DMS79 (cell line): ENCODE data around the gene SLC35A4.

Source experiments
- DNase-seq: peaks from one replicate; lab custom pipeline; 2025; lab: John Stamatoyannopoulos, UW

Gene SLC35A4, protein sequence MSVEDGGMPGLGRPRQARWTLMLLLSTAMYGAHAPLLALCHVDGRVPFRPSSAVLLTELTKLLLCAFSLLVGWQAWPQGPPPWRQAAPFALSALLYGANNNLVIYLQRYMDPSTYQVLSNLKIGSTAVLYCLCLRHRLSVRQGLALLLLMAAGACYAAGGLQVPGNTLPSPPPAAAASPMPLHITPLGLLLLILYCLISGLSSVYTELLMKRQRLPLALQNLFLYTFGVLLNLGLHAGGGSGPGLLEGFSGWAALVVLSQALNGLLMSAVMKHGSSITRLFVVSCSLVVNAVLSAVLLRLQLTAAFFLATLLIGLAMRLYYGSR

DNA sequence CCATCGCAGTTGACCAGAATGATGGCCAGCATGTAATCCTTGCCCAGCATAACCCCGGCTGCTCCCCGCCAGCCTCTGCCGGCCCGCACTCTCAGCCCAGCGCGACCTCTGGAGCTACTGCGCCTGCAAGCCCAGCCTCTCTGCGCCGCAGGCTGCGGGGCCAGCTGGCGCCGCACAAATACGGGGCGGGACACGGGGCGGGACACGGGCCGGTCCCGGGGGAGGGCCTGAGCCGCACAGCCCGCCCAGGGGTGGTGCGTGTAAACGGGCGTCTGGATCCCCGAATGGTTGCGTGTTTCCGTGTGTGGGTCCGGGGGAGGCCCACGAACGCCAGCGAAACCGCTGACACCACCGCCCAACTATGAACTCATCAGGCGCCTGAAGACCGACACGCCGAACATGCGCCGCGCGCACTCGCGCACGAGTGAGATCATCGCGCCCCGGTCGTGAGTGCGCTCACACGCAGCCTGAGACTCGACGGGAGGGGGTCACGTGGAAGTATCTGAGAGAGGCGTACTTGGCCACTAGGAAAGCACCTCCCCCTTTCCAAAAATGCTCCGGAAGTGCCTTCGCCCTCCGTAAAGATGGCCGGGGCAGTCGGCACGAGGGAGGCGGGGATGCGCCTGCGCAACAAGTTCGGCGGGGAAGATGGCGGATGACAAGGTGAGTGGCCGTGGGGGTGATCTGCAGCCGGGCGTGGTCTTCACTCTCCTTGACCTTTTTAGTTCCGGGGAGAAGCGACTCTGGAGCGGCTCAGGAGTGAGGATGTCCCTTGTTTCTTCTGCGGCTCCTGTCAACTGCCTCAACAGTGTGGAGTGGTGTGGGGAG, at the start of gene SLC35A4, which contains the start of gene APBB3:
TSS of gene SLC35A4 (plus strand) at position 633 of the 828 bp plus-strand sequence. CDS start 2,342 bp downstream, outside the sequence.
TSS of gene APBB3 (minus strand) at position 403 of the 828 bp plus-strand sequence. CDS start at position 50, 353 bp downstream.
- peak; percentile 87 for DNase-seq

DNA sequence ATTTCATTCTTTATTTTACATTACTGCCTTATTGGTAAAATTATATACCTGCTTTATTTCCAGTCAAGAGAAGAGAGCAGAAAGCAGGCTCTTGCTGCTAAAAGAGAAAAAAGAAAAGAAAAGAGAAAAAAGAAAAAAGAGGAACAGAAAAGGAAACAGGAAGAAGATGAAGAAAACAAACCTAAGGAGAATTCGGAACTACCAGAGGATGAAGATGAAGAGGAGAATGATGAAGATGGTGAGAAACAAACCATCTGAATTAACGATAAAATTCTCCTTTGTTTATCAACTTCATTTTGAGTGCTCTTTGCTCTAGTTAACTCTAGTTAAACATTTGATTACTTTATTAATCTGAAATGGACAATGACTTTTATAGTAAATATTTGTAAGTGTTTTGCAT, 40.6 kb upstream of the SLC35A4 start:
- no peak for DNase-seq

DNA sequence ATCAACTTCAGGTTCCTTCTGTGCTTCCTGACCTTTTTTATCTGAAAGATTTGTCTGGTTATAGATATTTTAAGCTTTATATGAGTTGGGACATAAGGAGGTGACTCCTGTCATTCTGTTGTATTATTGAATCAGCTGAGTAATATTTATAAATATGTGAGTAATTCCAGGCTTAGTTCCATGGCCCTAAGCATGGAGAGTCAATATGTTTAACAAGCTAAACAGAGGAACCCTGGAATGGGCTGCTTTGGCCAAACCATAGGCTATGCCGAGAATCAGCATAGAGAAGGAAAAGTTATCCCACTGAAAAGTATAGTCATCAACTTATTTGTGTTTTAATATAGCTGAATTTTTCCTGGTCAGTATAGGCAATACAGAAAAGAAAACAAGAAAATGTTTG, 24.4 kb upstream of the SLC35A4 start:
- DNase-seq, result no peak

DNA sequence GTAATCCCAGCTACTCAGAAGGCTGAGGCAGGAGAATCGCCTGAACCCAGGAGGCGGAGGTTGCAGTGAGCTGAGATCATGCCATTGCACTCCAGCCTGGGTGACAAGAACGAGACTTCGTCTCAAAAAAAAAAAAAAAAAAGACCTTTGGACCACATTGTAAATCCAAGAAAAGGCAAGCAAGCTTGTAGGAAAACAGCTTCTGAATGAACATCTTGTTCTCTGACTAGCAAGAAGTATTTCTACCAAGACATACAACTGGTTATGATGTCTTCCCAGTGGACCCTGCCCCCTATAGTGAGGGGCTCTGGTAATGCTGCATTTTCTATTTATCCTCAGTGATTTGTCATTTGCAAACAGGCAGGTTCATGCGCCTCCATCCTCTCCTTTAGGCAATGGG, 21.7 kb upstream of the SLC35A4 start:
- no peak for DNase-seq

DNA sequence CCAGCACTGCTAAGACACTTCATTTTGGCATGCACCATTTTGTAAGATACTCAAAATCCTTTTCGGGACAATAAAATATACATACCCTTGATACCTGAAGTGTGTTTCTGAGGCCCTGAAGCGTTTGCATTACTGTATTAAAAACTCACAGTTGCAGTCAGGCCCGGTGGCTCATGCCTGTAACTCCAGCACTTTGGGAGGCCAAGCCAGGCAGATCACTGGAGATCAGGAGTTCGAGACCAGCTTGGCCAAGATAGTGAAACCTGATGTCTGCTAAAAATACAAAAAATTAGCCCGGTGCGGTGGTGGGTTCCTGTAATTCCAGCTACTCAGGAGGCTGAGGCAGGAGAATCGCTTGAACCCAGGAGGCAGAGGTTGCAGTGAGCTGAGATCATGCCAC, 19.6 kb upstream of the SLC35A4 start:
- no peak for DNase-seq

DNA sequence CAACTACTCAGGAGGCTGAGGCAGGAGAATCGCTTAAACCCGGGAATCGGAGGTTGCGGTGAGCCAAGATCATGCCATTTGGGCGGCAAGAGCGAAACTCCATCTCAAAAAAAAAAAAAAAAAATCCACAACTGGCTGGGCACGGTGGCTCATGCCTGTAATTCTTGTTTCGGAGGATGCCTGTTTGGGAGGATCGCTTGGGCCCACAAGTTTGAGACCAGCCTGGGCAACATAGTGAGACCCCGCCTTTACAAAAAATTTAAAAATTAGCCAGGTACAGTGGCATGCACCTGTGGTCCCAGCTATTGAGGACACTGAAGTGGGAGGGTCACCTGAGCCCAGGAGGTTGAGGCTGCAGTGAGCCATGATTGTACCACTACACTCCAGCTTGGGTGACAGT, 19.0 kb upstream of the SLC35A4 start:
- DNase-seq, result no peak

DNA sequence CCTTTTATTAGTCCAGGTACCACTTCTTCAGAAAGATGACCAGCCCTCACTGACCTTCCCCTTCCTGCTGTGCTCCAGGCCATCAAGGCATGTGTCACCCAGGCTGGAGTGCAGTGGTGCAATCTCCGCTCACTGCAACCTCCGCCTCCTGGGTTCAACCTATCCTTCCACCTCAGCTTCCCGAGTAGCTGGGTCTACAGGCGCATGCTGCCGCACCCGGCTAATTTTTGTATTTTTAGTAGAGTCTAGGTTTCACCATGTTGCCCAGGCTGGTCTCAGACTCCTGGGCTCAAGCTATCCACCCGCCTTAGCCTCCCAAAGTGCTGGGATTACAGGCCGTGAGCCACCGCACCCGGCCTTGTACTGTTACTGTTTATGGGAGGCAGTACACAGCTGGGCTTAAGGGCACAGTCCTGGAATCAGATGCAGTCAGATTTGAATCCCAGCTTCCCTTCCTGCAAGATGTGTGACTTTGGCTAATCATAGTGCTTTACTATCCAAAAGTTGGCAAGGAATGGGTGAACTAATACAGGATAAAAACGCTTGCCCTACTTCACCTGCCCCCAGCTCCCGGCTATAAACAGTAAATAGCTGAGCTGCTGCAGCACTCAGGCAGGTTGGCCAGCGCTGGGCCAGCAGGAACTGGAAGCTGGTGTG, 17.6 kb upstream of the SLC35A4 start:
- no peak for DNase-seq

DNA sequence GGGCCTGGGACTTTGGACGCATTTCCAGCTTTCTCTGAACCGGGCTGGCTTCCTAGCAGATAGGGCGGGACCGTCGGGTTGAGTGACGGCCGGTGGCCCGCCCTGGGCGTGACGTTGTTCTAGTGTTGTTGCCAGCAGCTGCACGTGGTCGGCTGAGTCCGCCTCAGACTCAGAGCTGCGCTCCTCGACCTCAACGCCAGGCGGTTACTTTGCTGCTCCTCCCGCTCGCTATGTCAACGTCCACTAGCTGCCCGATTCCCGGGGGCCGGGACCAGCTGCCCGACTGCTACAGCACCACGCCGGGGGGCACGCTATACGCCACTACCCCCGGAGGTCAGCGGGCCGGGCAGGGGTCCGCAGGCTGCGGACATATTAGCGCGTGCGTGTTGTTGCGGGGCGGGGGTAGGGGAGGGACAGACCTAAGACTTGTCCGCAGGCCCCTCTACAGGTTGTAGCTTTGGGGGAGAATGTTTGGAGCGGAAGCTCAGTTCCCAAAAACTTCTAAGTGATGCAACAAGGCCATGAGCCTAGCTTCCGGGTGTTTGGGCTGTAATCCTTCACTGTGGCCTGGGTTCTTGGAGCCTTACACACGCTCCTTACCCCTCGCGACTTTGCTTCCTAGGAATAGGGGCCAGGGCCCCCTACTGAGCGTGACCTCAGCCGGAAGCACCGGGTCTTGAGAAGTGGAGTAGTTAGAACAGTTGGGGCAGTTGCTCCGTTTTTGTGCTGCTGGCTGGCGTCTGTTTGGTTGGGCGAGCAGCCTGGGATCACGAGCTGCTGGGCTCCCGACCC, 16.9 kb upstream of the SLC35A4 start, which contains the start of gene EIF4EBP3:
TSS of gene EIF4EBP3 (plus strand) at position 155 of the 792 bp plus-strand sequence. CDS start at position 231, 76 bp downstream.
- no peak for DNase-seq

DNA sequence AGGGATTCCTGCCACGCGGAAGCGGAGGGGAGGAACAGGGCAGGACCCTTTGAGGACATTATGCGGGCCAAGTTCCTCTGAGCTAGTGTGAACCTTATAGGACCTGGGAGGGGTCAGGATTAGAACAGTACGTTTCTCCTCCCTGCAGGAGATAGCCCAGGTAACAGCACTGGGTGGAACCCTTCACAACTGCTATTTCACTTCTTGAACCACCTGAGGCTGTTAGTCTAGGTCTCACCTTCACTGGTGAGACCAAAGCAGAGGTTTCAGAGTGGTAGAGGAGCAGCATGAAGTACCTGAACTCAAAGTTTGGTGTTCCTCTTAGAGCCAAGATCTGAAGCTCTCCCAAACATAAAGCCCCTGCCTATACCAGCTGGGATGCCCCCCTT, 16.3 kb upstream of the SLC35A4 start:
- DNase-seq, result no peak

DNA sequence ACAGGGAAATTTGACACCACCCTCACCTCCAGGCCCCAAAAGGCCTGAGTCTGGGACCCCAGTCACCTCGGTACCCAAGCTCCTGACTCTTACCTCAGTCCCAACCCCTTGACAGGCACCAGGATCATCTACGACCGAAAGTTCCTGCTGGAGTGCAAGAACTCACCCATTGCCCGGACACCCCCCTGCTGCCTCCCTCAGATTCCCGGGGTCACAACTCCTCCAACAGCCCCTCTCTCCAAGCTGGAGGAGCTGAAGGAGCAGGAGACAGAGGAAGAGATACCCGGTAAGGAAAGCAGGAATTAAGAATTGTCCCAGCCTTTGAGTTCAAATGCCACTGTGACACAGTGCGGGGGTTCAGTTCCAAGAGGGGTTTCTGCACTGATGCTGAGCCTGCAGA, 15.8 kb upstream of the SLC35A4 start:
- no peak for DNase-seq

DNA sequence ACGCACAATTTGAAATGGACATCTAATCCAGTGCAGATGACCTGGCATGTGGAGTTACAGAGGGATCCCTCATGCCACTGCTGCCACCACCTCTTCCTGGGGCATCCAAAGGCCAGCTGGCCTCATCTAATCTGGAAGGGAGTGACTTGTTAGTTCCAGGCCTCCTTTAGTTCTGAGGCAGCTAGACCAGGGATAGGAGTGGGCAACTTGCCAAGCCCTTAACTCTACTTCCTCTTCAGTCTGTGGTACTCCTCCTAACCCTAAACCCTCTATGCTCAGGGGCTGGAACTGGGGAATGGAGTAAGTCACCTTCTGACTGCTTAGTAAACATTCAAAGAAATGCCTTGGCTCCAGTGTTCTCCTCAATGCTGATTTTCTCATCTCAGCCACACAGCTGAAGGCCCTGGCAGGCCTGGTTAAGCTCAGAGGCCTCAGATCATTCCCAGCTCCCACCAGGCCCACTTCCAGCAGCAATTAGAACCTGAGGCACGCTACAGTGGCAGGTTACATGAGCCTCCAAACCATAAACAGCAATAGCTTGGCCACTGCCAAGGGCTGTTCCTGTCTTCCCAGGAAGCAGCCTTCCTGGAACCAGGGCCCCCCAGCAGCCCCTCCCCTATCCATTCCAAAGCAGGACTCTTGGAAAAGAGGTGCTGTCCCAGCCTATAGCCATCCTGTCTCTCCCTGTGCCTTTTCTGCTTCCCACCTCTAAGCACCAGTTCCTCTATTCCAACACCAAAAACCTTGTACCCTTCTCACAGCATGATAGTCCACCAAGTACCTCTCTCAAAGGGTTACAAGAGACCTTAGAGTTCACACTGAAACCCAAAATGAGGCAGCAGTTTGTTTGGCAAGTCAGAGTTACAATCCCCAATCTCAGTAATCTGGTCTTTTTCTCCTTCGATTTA, 15.1 kb upstream of the SLC35A4 start:
- DNase-seq, result no peak

DNA sequence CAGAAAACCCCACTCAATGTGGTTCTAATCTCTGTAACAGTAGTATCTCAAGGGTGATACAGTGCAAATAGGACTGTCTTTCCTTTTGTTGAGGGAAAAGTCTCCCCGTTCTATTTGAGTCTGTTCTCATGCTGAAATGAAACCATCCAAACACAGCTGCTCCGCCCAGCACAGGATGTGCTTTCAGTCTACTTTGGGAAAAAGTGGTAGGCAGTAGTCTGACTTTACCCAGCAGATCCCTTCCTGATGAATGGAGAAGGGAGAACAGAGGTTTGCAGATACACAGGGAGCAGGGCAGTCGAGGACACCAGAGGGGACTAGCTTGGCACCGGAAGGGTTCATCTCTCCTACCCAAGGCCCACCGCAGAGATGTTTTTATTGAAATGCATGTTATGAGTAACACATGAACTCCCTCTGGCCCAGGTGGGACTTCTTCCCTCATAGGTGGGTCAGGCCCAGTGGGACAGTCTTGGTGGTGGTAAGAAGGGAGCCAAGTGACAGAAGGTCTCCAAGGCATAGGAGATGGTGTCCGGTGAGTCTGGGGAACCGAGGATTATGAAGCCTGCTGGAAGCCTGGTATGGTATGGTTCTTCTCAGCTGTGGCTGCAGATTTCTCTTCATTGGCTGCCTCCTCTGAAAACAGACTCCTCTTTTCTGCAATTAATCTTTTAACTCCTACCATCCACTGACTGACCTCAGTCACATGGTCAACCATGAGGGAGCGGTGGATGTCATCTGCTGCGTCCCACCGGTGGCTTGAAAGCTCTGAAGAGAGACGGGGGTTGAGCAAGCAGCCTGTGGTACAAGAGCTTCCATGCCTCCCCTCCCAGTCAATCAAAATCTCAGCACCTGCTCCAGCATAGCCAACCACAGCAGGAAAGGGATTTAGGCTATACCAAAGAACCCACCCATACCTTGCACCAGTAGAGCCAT, 14.2 kb upstream of the SLC35A4 start:
- no peak for DNase-seq

DNA sequence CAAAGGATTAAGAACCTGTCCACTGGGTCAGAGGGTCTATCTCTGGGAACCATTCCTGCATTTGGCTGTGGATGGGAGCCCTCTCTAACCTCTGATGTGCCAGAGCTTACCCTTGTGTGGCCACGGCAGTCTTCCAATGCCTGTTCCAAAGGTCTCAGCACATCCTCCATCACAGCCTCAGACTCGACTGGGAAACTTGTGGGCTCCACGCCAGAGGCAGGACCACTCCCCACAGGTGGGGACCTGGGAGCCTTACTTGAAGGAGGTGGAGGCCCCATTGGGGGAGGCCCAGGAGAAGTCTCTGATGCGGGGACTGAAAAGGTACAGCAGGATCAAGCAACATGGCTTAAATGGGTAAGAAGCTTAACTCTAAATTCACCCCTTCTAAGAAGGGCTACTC, 12.8 kb upstream of the SLC35A4 start:
- no peak for DNase-seq

DNA sequence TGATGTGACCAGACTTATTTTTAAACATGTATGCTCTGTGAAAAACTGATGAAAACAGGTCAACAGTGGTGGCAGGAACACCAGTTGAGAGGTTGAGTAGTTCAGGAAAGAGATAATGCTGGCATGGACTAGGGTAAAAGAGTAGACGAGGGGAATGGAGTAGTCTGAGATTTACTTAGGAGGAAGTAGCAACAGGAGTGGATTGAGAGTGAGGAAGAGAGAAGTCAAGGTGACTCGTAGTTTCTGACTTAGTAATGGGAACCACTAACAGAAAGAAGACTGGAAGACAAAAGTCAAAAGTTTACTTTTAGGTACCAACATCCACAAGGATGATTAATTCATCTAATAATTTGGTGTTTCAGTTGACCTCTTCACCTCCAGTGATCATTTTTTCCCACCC, 11.0 kb upstream of the SLC35A4 start:
- no peak for DNase-seq

DNA sequence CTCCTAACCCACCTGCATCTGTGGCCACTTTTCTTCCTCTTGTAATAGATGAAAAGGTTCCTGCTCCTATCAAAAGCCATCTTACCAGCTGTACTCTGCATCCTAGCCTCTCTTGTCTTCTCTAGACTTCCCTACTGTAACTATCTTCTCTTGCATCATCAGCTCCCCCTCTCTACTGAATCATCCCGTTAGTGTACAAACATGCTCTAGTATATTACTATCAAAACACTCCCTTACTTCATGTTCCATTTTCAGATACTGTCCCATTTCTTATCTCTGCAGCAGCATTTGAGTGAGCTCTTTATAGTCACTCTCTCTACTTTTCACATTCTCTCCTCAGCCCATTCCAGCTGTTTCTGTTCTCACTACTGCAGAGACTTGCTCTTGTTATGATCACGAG, 10.2 kb upstream of the SLC35A4 start:
- DNase-seq, result no peak

DNA sequence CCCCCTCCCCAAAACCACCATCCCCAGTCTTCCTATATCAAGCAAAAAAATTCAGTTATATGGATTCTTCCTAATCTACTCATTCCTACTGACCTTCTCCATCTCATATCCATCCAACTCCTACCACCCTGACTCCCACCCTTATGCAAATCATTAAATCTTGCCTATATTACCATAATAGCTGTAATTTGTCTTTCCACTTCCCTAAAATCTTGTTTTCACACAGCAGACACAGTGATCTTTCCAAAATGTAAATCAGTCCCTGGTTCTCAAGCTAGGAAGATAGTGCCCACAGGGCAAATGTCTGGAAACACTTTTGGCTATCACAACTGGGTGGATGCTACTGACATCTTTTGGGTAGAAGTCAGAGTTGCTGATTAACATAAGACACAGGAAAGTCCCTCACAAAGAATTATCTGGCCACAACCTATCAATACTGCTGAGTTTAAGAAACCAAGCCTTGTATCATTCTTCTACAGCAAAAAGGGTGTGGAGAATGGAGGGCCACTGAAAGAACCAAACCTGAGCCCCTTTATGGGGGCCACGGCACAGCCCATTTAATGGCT, 8.8 kb upstream of the SLC35A4 start:
- DNase-seq, result no peak

DNA sequence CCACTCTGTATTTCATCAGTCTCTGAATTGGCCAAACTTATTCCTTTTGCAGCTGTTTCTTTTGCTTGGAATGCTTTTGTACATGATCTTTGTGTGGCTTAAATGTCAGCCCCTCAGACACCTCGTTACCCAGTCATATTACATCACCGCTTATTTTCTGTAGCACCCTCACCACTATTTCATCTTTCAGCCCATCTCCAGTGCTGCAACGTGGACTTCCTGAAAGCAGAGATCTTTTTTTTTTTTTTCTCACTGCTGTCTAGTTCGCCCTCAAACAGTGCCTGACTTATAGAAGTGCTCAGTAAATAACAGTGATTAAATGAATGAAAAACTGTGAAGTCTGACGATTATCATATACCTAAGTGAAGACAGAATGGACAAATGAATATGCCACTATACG, 8.2 kb upstream of the SLC35A4 start:
- no peak for DNase-seq

DNA sequence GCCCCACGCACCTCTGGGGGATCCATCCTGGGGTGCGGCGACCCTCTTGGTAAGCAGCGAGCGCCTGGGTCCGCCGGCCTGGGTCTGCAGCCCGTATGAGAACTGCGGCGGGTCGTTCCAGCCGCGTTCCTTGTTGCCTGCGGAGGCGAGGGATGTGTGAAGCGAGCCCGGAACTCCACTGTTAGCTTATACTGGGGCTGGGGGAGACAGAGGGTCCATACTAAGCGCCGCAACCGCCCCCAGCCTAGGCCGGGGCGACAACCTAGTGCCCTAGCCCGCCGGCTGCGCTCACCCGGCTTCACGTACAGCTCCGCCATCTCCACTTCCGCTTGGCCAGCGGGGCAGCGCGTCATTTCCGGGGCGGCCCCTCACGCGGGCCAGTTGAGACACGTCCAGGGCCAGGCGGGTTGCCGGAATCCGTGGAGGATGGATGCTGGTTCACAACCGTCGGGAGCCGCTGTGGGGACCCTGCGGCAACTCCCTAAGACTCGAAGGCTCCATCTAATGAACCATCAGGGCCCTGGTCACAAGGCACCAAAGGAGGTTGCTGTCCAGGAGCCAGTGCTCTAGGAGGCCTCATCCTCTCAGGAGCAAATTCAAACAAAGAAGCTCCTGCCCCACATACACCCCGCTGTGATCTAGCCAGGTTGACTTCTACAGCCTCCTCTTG, 7.4 kb upstream of the SLC35A4 start, which contains the start of gene SRA1:
TSS of gene SRA1 (minus strand) at position 338 of the 670 bp plus-strand sequence. CDS start at position 317, 21 bp downstream.
- peak; percentile 68 for DNase-seq

DNA sequence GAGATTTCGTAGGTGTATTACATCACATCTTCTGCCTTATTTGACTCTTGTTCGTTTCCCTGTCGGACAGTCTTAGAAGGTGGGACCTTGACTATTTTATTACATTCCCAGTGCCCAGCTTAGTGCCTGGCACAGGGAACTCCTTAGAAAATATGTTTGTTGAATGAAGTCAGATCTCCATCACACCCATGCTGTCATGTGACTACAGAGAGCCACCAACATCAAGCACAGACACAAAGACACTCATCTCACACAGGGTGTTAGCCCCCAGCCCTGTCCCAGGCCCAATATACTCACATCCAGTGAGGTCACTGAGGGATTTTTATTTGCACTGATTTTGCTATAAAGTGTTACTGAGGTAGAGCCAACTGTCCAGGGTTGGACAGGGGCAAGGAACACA, 6.7 kb upstream of the SLC35A4 start:
- DNase-seq, result no peak
